Sigmoid colon (tissue), 7 donors: Measurements from ENCODE around the gene PIP5KL1. TPM values are rescaled to one million over a fixed set of nuclear protein-coding genes. Genes with fewer than 3 reads are reported as not detected.

ENCODE experiments used
- DNase-seq: peaks from one replicate; pipeline ENCODE4 v3.0.0-alpha.2; 2019
- H3K27ac ChIP-seq, 4 donors: fragments of 200-600 bp; sonication (generic); one replicate each; pipeline ENCODE4 v1.5.1; 2016 to 2019; ENCODE audit warnings: mild to moderate bottlenecking in 1 of 4
- H3K27me3 ChIP-seq, 3 donors: fragments of 200-600 bp; sonication (generic); one replicate each; pipeline ENCODE4 v1.5.1; 2019; ENCODE audit warnings: mild to moderate bottlenecking in 1 of 3
- H3K36me3 ChIP-seq, 4 donors: fragments of 200-600 bp; sonication (generic); one replicate each; pipeline ENCODE4 v1.5.1; 2016 to 2019
- H3K4me1 ChIP-seq, 4 donors: fragments of 200-600 bp; sonication (generic); one replicate each; pipeline ENCODE4 v1.5.1; 2017 to 2019
- H3K4me3 ChIP-seq, 4 donors: fragments of 200-600 bp; sonication (generic); one replicate each; pipeline ENCODE4 v1.5.1; 2017 to 2019; ENCODE audit warnings: mild to moderate bottlenecking in 2 of 4, moderate library complexity in 1 of 4
- H3K9me3 ChIP-seq, 4 donors: fragments of 200-600 bp in 3 of 4; sonication (generic) in 3 of 4; one replicate each; pipeline versions ENCODE4 v1.5.1 to v1.6.1; 2013 to 2019
- EP300 ChIP-seq, 4 donors: sonication (generic); formaldehyde crosslinking; IDR thresholded peaks; one replicate each; pipeline ENCODE4 v1.6.1; 2017; ENCODE audit warnings: antibody characterized with exemption in 4 of 4
- POLR2A ChIP-seq, 2 donors: fragments of 450-650 bp; IDR thresholded peaks; one replicate each; pipeline ENCODE4 v1.6.1; 2016; ENCODE audit warnings: antibody characterized with exemption in 2 of 2, mild to moderate bottlenecking in 2 of 2, moderate library complexity in 2 of 2
- POLR2AphosphoS5 ChIP-seq, 4 donors: sonication (generic); formaldehyde crosslinking; IDR thresholded peaks; one replicate each; pipeline ENCODE4 v1.6.1; 2017; ENCODE audit warnings: antibody characterized with exemption in 4 of 4
- WGBS, 2 donors: extraction: QIAGEN DNeasy Blood & Tissue Kit; methylation state at CpG; one replicate each; pipeline ENCODE4 v1.1.7; 2013; 5-methylcytosine and 5-hydroxymethylcytosine counted together
- intact Hi-C: fragments of 100-400 bp; cut with DNase I; formaldehyde crosslinking; loops from one replicate; pipeline ENCODE4 v1.15.1; 2023
- polyA plus RNA-seq, 3 donors: library from polyadenylated mRNA; stranded (reverse); fragments of 200-250 nt; gene quantifications; one replicate each; pipeline ENCODE4 v1.2.3, GENCODE V29; 2013
- total RNA-seq, 4 donors: library from RNA; depleted of rRNA; stranded (reverse); fragments of >200 nt; gene quantifications; one replicate each; pipeline ENCODE4 v1.1.0, GENCODE V29; 2016
- TF ChIP-seq, protein P1 (sequence below), 4 experiments: fragments of 450-650 bp in 3 of 4; fragments of 200-600 bp in 1 of 4; IDR thresholded peaks; one replicate each; pipeline ENCODE4 v1.5.1; 2016 to 2019; ENCODE audit warnings: antibody characterized with exemption in 4 of 4, mild to moderate bottlenecking in 3 of 4, moderate library complexity in 2 of 4
- donor health status: healthy with polysubstance abuse.
- donor health status: Bipolar disorder and iron deficiency.
- donor health status: healthy.

PIP5KL1 gene
- total and polyA plus RNA-seq, 7 donors, result 0.16 to 4.2 (median 2.1) TPM; not detected in 1

DNA sequence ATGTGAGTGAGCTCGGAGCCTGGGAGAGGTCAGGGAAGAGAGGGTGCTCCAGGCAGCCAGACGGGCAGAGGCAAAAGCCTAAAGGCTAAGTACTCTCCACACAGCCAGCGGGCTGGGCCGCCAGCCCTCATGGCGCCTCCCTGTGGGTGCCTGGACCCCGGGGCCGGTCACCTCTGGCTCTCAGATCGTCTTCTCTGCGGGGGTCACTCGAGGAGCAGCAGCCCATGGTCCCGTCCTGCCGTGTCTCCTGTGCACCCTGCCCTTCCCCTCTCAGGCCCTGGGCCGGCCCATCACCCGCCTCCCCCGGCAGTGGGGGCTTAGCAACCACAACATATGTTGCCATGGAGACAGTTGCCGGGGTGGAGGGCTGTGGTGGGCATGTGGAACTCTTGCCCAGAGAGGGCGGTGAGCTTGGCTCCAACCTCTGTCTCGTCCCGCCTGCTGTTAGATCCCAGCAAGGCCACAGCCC, 57.3 kb downstream of the PIP5KL1 start:
- Histone ChIP-seq H3K27ac (peak overlapping the region; percentile 50 to 87 (median 82)), H3K27me3 (no peaks in the 10 kb centered on the region), H3K4me1 (peaks cover 0 to 53% (median 49%) of the 10 kb centered on the region in 4 donors), H3K36me3 (peaks cover 0 to 35% (median 15%) of the 10 kb centered on the region in 4 donors), H3K9me3 (no peaks in the 10 kb centered on the region), H3K4me3 (no peak overlapping the region)
- TF ChIP-seq EP300 (IDR thresholded peaks at IDR 0.05) (no peak), POLR2A (IDR thresholded peaks at IDR 0.05) (no peak)
- 84 to 85% methylated on average over 19 of the region's 19 CpGs for WGBS, 2 donors
- peak; percentile 65 for DNase-seq
- intact Hi-C loops, result loop anchor here (5.0 kb wide), 1 partner anchor 71 kb away; the partner anchor contains the start of gene FPGS

DNA sequence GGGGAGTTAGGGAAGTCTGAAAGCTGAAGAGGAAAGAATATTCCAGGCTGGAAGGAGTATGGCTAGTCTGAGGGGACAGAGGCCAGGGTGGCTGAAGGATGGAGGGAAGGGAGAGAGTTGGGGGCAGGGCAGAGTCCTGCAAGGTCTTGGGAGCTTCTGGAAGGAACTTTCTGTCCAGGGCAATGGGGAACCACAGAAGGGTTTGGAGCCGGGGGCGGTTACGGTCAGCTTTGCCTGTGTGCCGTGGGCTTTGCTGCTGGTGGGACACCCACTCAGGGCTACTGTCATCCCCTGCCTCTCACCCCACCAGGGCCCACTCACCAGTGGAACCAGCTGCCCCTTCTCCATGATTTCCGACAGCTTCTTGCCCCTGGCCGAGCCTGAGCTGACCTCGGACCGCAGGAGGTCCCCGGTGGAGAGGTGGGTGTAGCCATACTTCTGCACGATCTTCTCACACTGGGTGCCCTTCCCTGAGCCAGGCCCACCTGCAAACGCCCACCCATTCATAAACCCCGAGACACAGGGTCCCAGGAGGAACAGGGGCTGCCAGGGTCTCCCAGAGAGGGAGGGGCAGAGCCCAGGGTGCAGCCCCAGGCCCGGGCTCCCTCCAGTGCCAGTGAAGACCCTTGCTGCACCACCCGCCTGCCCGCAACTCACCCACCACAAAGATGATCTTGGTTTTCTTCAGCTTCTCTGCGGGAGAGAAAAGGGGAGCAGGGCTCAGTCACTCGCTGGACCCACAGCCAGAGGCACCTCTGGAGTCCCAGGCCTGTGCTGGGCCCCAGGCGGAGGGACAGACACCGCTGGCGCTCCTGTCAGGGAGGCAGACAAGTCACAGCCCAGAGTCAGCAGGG, 58.0 kb downstream of the PIP5KL1 start:
- Histone ChIP-seq H3K27ac (peak overlapping the region in 1 of 4 donors; percentile 87), H3K4me1 (peaks cover 0 to 46% (median 43%) of the 10 kb centered on the region in 4 donors), H3K4me3 (no peak overlapping the region), H3K9me3 (no peaks in the 10 kb centered on the region), H3K36me3 (peaks cover 0 to 41% (median 16%) of the 10 kb centered on the region in 4 donors), H3K27me3 (no peaks in the 10 kb centered on the region)
- TF ChIP-seq, protein P1, sequence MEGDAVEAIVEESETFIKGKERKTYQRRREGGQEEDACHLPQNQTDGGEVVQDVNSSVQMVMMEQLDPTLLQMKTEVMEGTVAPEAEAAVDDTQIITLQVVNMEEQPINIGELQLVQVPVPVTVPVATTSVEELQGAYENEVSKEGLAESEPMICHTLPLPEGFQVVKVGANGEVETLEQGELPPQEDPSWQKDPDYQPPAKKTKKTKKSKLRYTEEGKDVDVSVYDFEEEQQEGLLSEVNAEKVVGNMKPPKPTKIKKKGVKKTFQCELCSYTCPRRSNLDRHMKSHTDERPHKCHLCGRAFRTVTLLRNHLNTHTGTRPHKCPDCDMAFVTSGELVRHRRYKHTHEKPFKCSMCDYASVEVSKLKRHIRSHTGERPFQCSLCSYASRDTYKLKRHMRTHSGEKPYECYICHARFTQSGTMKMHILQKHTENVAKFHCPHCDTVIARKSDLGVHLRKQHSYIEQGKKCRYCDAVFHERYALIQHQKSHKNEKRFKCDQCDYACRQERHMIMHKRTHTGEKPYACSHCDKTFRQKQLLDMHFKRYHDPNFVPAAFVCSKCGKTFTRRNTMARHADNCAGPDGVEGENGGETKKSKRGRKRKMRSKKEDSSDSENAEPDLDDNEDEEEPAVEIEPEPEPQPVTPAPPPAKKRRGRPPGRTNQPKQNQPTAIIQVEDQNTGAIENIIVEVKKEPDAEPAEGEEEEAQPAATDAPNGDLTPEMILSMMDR (IDR thresholded peaks at IDR 0.05), result no peak
- TF ChIP-seq POLR2A (IDR thresholded peaks at IDR 0.05), result no peak
- TF ChIP-seq POLR2AphosphoS5 (IDR thresholded peaks at IDR 0.05), result no peak
- no peak for TF ChIP-seq EP300 (IDR thresholded peaks at IDR 0.05)
- no peak for DNase-seq
- 93 to 94% methylated on average over 20 of the region's 20 CpGs for whole genome bisulfite sequencing, 2 donors
- intact Hi-C loops, result loop anchor here (5.0 kb wide), 1 partner anchor 70 kb away; the partner anchor contains the start of gene FPGS

DNA sequence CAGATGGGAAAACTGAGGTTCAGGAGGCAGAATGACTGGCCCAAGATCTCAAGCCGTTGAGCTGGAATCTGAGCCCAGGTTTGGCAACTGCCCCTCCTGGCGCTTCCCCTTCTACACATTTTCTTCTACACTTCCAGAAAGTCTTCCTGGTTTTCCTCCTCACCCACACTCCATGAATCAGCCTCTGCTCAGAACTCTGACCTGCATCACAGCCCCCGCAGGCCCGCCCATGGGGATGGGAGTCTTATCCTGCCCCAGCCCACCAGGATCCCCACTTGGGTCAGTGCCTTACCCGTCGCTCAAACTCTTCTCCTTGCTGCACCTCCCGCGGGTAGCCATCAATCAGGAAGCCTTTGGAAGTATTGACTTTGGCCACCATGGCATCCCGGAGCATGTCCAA, 59.0 kb downstream of the PIP5KL1 start:
- Histone ChIP-seq H3K27me3 (no peaks in the 10 kb centered on the region), H3K4me3 (no peak overlapping the region), H3K36me3 (peaks cover 0 to 47% (median 16%) of the 10 kb centered on the region in 4 donors), H3K27ac (no peak overlapping the region), H3K9me3 (no peaks in the 10 kb centered on the region), H3K4me1 (peaks cover 0 to 37% (median 36%) of the 10 kb centered on the region in 4 donors)
- intact Hi-C loops, result loop anchor here (2.0 to 5.0 kb wide), 2 partner anchors 69 to 87 kb away; partner anchors contain the start of gene FPGS
- TF ChIP-seq POLR2A (IDR thresholded peaks at IDR 0.05) (no peak), POLR2AphosphoS5 (IDR thresholded peaks at IDR 0.05) (no peak), EP300 (IDR thresholded peaks at IDR 0.05) (no peak)
- TF ChIP-seq, protein P1 (IDR thresholded peaks at IDR 0.05), result no peak
- no peak for DNase-seq
- WGBS, 2 donors, result 86 to 95% methylated on average over 9 of the region's 9 CpGs

DNA sequence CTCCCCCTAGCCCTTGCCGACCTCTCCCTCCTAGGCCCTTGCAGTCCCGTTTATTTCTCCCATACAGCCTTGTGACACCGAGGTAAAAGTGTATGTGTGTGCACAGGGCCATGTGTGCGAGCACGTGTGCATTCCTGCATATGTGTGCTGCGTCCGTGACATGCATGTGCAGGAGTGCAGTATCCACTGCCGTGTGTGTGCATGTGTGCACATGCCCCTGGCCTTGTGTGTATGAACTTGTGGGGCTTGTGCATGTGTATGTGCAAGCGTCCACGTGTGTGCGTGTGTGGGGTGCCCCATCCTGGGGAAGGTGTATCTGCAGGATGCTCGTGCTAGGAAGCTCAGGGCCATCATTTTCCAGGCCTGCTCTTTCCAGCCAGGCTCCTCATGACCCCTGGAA, 59.7 kb downstream of the PIP5KL1 start:
- DNase-seq, result no peak
- Histone ChIP-seq H3K36me3 (peaks cover 0 to 47% (median 16%) of the 10 kb centered on the region in 4 donors), H3K4me3 (no peak overlapping the region), H3K9me3 (no peaks in the 10 kb centered on the region), H3K27ac (no peak overlapping the region), H3K27me3 (no peaks in the 10 kb centered on the region), H3K4me1 (peaks cover 0 to 31% (median 30%) of the 10 kb centered on the region in 4 donors)
- intact Hi-C loops, result loop anchor here (2.0 to 5.0 kb wide), 2 partner anchors 69 to 86 kb away; partner anchors contain the start of gene FPGS
- TF ChIP-seq EP300 (IDR thresholded peaks at IDR 0.05), result no peak
- no peak for TF ChIP-seq POLR2A (IDR thresholded peaks at IDR 0.05)
- TF ChIP-seq, protein P1 (IDR thresholded peaks at IDR 0.05), result no peak
- TF ChIP-seq POLR2AphosphoS5 (IDR thresholded peaks at IDR 0.05), result no peak
- 85 to 91% methylated on average over 12 of the region's 12 CpGs for WGBS, 2 donors

Other genes starting within 250 kb of the PIP5KL1 start
- not detected for gene CFAP157, start 223.8 kb downstream of the PIP5KL1 start, total RNA-seq
- under 1 TPM in 1 of 3 donors, not detected in 2; 0.12 TPM for gene CFAP157, start 223.8 kb downstream of the PIP5KL1 start, polyA plus RNA-seq
- 10 to 100 TPM in 3 of 4 donors, 1 to 10 TPM in 1; 8.9 to 25.8 (median 19.4) TPM for gene PTRH1, start 215.1 kb downstream of the PIP5KL1 start, total RNA-seq
- 10 to 100 TPM in 2 of 3 donors, 1 to 10 TPM in 1; 9.6 to 18.6 (median 10.4) TPM for gene PTRH1, start 215.1 kb downstream of the PIP5KL1 start, polyA plus RNA-seq
- not detected for gene TTC16, start 214.7 kb downstream of the PIP5KL1 start, total RNA-seq
- under 1 TPM in 1 of 3 donors, not detected in 2; 0.15 TPM for gene TTC16, start 214.7 kb downstream of the PIP5KL1 start, polyA plus RNA-seq
- 10 to 100 TPM in 1 of 4 donors, 1 to 10 TPM in 3; 6.1 to 10.4 (median 7.9) TPM for gene TOR2A, start 195.5 kb downstream of the PIP5KL1 start, total RNA-seq
- gene TOR2A, start 195.5 kb downstream of the PIP5KL1 start, polyA plus RNA-seq, result 10 to 100 TPM; 12.6 to 26.4 (median 15.7) TPM
- gene SH2D3C, start 152.1 kb downstream of the PIP5KL1 start, total RNA-seq, result 1 to 10 TPM; 3.1 to 7.2 (median 4.9) TPM
- 10 to 100 TPM in 1 of 3 donors, 1 to 10 TPM in 2; 1.4 to 11.3 (median 6.6) TPM for gene SH2D3C, start 152.1 kb downstream of the PIP5KL1 start, polyA plus RNA-seq
- gene CDK9, start 144.7 kb downstream of the PIP5KL1 start, total RNA-seq, result 10 to 100 TPM; 44.9 to 77.2 (median 51.8) TPM
- gene CDK9, start 144.7 kb downstream of the PIP5KL1 start, polyA plus RNA-seq, result 10 to 100 TPM; 28.9 to 47.2 (median 32.4) TPM
- gene FPGS, start 127.9 kb downstream of the PIP5KL1 start, total RNA-seq, result 10 to 100 TPM; 32.1 to 47.9 (median 35.8) TPM
- gene FPGS, start 127.9 kb downstream of the PIP5KL1 start, polyA plus RNA-seq, result 10 to 100 TPM in 2 of 3 donors, 1 to 10 TPM in 1; 9.2 to 51.3 (median 16.8) TPM
- 10 to 100 TPM; 17.1 to 28.5 (median 20.6) TPM for gene ENG, start 76.1 kb downstream of the PIP5KL1 start, total RNA-seq
- 10 to 100 TPM in 2 of 3 donors, 1 to 10 TPM in 1; 5.4 to 50.4 (median 25.7) TPM for gene ENG, start 76.1 kb downstream of the PIP5KL1 start, polyA plus RNA-seq
- gene AK1, start 53.1 kb downstream of the PIP5KL1 start, total RNA-seq, result 10 to 100 TPM; 28.8 to 73.2 (median 48.7) TPM
- 100 to 1,000 TPM in 1 of 3 donors, 10 to 100 TPM in 2; 85.9 to 254 (median 85.9) TPM for gene AK1, start 53.1 kb downstream of the PIP5KL1 start, polyA plus RNA-seq
- 100 to 1,000 TPM; 107 to 125 (median 114) TPM for gene ST6GALNAC6, start 31.2 kb downstream of the PIP5KL1 start, total RNA-seq
- gene ST6GALNAC6, start 31.2 kb downstream of the PIP5KL1 start, polyA plus RNA-seq, result 100 to 1,000 TPM in 1 of 3 donors, 10 to 100 TPM in 2; 35.6 to 112 (median 87.1) TPM
- 10 to 100 TPM; 22.8 to 27.7 (median 25.5) TPM for gene ST6GALNAC4, start 13.7 kb downstream of the PIP5KL1 start, total RNA-seq
- gene ST6GALNAC4, start 13.7 kb downstream of the PIP5KL1 start, polyA plus RNA-seq, result 10 to 100 TPM; 25.2 to 51.1 (median 37.7) TPM
- 10 to 100 TPM in 2 of 4 donors, 1 to 10 TPM in 2; 6.0 to 11.9 (median 9.7) TPM for gene DPM2, start 7.1 kb upstream of the PIP5KL1 start, total RNA-seq
- gene DPM2, start 7.1 kb upstream of the PIP5KL1 start, polyA plus RNA-seq, result 10 to 100 TPM; 17.3 to 41.9 (median 24.6) TPM
- 10 to 100 TPM; 10.9 to 32.7 (median 19.2) TPM for gene EEIG1, start 50.2 kb upstream of the PIP5KL1 start, total RNA-seq
- 10 to 100 TPM; 69.1 to 92.0 (median 77.0) TPM for gene EEIG1, start 50.2 kb upstream of the PIP5KL1 start, polyA plus RNA-seq
- gene NAIF1, start 136.5 kb upstream of the PIP5KL1 start, total RNA-seq, result 10 to 100 TPM in 1 of 4 donors, 1 to 10 TPM in 3; 5.5 to 10.7 (median 6.3) TPM
- 10 to 100 TPM in 1 of 3 donors, 1 to 10 TPM in 2; 8.4 to 11.0 (median 8.6) TPM for gene NAIF1, start 136.5 kb upstream of the PIP5KL1 start, polyA plus RNA-seq
- 10 to 100 TPM; 10.2 to 77.2 (median 12.9) TPM for gene SLC25A25, start 137.5 kb upstream of the PIP5KL1 start, total RNA-seq
- 10 to 100 TPM; 16.6 to 19.4 (median 16.8) TPM for gene SLC25A25, start 137.5 kb upstream of the PIP5KL1 start, polyA plus RNA-seq
- gene PTGES2, start 197.0 kb upstream of the PIP5KL1 start, total RNA-seq, result 100 to 1,000 TPM in 2 of 4 donors, 10 to 100 TPM in 2; 60.0 to 119 (median 97.5) TPM
- 10 to 100 TPM; 56.5 to 82.2 (median 66.1) TPM for gene PTGES2, start 197.0 kb upstream of the PIP5KL1 start, polyA plus RNA-seq
- gene LCN2, start 218.7 kb upstream of the PIP5KL1 start, total RNA-seq, result not detected
- 1,000 to 10,000 TPM in 1 of 3 donors, 10 to 100 TPM in 1, 1 to 10 TPM in 1; 9.6 to 1,818 (median 79.8) TPM for gene LCN2, start 218.7 kb upstream of the PIP5KL1 start, polyA plus RNA-seq
- 100 to 1,000 TPM; 158 to 273 (median 204) TPM for gene BBLN, start 229.5 kb upstream of the PIP5KL1 start, total RNA-seq
- 100 to 1,000 TPM; 111 to 123 (median 113) TPM for gene BBLN, start 229.5 kb upstream of the PIP5KL1 start, polyA plus RNA-seq